IPS DF 4.7 (cell line): Measurements from ENCODE around the gene TMEM145.
"Not testable (repeated sequence)": the region's sequence is repeated elsewhere in the genome, so short reads cannot be mapped to it uniquely, and the experiment has no call there.

Experiments used
- DNase-seq: peaks from one replicate; pipeline ENCODE4 v3.0.0-alpha.2; 2013; ENCODE audit warnings: low spot score; ENCODE audit errors: extremely low read depth

TMEM145 gene

GRCh38 chr19:42313840-42314755, 989 bp downstream of the TMEM145 start:
- DNase-seq = no peak

GRCh38 chr19:42315024-42315423, 1.9 kb downstream of the TMEM145 start:
- no peak for DNase-seq

GRCh38 chr19:42316223-42317211, 3.4 kb downstream of the TMEM145 start:
- no peak for DNase-seq

GRCh38 chr19:42317535-42317934, 4.4 kb downstream of the TMEM145 start:
- no peak for DNase-seq

DNA sequence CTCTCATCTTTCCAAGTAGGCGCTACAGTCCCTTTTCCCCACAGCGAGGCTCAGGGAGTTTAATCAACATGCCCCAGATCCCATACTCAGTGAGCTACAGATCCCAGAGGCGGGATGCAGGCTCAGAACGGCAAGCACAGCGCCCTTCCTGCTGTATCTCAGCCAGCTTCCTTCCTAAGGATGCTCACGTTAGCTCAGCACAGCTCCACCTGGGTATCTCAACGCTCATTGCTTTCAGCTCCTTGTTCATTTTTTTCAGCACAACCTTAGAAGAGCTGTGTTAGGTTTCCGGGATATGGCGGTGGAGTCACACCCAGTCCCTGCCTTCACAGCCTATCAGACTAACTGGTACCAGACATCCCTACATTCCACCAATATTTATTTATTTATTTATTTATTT, 9.2 kb downstream of the TMEM145 start:
- no peak for DNase-seq

- DNase-seq = no peak
Measured at GRCh38 chr19:42323473-42323851, 10.4 kb downstream of the TMEM145 start.

DNA sequence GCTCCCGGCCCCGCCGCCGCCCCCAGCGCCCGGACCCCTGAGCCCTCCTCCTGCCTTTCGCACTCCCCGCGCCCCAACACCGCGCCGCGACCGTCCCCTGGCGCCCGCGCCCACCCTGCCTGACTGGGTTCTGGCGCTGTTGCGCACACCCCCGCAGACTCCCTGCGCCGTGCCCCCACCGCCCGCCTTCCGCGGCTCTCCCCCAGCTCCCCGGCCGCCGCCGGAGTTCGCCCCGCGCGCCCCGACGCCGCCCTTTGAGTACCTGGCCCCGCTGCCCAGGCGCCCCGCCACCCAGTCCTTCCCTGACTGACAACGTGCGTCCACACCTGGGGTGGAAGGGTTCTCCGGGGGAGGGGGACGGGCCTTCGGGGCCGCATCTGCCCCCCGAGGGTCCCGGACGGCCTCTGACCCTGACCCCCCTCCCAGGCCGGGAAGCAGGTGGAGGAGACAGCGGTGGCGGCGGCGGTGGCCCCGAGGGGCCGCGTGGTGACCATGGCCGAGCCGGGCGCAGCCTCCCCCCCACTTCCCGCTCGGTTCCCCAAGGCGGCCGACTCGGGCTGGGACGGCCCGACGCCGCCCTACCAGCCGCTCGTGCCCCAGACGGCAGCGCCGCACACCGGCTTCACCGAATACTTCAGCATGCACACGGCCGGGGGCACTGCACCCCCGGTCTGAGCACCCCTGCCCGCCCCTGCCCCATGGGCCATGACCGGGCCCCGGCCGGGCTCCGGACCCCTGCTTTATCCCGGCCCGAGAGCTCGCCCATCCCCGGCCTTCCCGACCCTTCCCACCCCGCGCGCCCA, 10.9 kb downstream of the TMEM145 start:
- DNase-seq = no peak

DNA sequence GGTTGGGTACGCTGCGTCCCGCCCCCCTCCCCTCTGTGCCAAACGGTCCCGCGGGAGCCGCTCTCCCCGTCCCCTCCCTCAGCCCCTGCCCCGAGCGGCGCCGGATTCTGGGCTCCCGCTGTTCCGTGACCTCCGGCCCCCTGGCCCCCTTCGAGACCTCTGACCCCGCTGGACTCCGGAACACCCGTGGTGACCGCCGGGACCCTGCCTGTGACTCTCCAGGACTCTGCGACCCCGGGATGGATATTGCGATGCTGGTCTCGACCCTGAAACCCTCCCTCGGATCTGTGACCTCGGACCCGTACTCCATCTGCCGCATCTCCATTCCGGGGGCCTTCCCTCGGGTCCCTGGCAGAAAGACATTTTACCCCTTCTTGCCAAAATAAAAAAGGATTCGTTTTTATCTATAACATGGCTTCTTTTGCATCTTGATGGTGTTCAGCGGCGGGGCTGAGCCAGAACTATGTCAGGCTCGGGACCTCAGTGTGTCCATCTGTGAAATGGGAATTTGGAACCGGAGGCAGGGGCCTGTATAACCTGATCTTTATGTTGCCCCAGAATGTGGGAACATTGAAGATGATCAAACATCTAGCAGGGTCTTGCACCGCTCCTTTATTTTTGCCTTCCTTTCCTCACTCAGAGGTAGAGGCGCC, 11.7 kb downstream of the TMEM145 start:
- no peak for DNase-seq

DNA sequence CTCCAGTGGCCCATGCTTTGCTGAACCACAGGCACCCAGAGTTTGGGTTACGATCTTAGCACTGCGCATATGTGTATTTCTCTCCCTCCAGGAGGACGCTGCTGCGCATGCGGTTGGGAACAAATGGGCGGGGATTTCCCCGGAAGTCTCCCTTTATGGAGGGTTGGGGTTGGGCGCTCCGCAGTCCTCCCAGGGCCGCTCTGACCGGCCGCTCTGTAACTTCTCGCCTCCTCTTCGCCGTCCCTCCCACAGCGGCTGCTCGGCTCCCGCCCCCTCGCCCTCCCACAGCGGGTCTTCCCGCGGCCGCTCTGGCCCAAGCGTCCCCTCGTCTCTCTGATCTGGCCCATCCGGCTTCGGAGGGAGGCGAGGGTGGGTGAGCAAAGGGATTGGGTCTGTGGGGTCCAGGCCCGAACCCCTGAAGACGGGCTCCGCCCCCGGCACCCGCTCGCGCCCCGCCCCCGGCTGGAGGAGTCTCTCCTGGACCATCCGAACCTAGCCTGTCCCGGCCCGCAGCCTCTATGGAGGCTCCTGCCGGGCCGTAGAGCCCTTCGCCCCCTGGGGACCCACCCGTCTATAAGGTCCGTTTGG, 12.3 kb downstream of the TMEM145 start, which contains the start of gene MEGF8:
Gene MEGF8 (plus strand): TSS at position 328 of the 588 bp plus-strand sequence. CDS start 609 bp downstream, outside the sequence.
- DNase-seq = peak; percentile 98

- DNase-seq = no peak
Measured at GRCh38 chr19:42325896-42326771, 13.0 kb downstream of the TMEM145 start.

DNA sequence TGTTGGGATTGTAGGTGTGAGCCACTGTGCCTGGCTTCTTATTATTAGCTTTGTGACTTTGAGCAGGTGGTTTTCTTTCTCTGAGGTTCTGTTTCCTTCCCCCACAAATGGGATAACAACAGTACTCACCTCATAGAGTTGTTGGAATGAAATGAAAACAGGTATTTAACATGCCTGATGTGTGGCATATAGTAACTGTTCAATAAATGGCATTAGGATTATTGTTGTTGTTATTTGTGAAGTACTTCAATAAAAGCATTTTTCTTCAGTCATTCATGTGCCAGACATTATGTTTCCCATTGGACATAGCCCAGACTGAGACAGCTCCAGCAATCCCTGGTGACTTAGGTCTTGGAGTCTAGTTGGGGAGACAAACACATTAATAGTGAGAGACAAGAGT, 13.9 kb downstream of the TMEM145 start:
- DNase-seq = no peak

DNA sequence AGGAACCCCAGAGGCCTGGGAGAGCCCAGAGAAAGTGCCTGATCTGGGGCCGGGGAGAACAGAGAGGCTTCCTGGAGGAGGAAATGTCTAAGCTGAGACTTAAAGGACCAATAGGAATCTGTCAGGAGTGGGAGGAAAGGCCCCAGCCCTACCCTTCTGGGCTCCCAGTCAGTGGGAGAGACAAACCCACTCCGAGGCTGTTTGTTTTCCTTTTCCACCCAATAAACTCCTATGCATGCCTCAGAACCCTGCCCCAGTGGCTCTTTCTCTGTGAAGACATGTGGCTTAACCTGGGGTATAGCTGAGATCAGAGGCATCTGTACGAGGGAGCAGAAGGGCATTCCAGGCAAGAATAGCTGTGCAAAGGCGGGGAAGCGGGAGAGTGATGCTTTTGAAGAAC, 14.3 kb downstream of the TMEM145 start:
- no peak for DNase-seq

DNA sequence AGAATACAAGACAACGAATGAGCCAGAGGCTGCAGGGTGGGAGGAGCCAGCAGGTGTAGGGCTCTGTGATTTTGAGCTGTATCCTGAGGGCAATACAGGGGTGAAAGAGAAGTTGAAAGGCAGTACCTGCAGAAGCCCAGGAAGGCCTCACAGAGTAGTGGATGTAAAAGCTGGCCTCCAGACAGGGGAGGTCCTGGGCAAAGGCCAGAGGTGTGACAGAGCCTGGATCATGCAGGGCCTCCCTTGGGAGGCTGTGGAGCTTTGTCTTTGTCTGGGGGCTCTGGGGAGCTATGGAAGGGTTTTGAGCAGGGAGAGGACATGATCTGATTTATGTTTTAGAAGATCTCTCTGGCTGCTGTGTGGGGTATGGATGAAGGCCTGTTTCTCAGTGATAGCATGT, 15.0 kb downstream of the TMEM145 start:
- no peak for DNase-seq

- no peak for DNase-seq
Measured at GRCh38 chr19:42328854-42329253, 15.7 kb downstream of the TMEM145 start.

DNA sequence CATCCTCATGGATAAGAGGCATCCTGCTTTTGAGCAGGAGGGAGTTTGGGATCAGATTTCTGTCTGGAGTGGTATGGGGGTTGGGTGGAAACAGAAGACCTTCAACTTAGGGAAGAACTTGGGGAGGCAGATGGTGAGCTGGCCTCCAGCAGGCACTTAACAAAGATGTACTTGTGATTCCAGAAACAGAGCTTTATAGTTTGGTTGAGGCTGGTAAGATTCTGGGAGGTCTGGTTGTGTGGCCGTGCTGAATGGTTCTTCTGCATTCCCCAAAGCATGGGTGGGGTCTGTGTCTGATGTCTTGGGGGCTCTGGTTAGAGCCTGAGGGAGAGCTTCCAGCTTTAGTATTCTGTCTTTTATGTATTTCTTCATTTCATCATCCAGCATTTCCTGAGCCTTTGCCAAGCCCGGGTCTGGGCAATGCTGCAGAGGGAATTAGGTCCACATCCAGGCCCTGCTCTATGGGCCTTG, 17.2 kb downstream of the TMEM145 start:
- DNase-seq = no peak

DNA sequence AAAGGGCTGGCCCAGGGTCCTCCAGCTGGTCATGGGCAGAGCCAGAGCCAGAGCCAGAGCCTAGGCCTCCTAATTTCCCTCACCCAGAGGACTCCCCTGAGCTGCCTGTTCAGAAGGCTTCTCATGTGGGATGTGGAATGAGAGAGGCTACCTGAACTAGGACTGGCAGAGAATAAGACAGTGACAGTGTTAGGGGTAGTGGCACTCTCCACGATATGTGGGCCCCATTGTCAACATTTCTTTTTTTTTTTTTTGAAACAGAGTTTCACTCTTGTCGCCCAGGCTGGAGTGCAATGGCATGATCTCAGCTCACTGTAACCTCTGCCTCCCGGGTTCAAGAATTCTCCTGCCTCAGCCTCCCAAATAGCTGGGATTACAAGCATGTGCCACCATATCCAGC, 18.2 kb downstream of the TMEM145 start:
- not testable (repeated sequence) for DNase-seq

GRCh38 chr19:42332059-42332458, 18.9 kb downstream of the TMEM145 start:
- DNase-seq = no peak

GRCh38 chr19:42333018-42333417, 19.9 kb downstream of the TMEM145 start:
- DNase-seq = no peak
